Testis (tissue), 3 donors: Measurements from ENCODE around the gene CYP24A1. TPM values are rescaled to one million over a fixed set of nuclear protein-coding genes. Genes with fewer than 3 reads are reported as not detected.

ENCODE experiments used
- DNase-seq: peaks from one replicate; pipeline ENCODE4 v3.0.0-alpha.2; 2019
- H3K27ac ChIP-seq, 2 donors: fragments of 200-600 bp; sonication (generic); one replicate each; pipeline ENCODE4 v1.5.1; 2019
- H3K27me3 ChIP-seq: fragments of 200-600 bp; sonication (generic); one replicate; pipeline ENCODE4 v1.5.1; 2019
- H3K36me3 ChIP-seq: fragments of 200-600 bp; sonication (generic); one replicate; pipeline ENCODE4 v1.5.1; 2017; ENCODE audit warnings: low read depth; ENCODE audit errors: missing control alignments
- H3K4me1 ChIP-seq: fragments of 200-600 bp; sonication (generic); one replicate; pipeline ENCODE4 v1.5.1; 2019
- H3K4me3 ChIP-seq, 2 donors: fragments of 200-600 bp; sonication (generic); one replicate each; pipeline ENCODE4 v1.5.1; 2017 to 2019
- H3K9me3 ChIP-seq: fragments of 200-600 bp; sonication (generic); one replicate; pipeline ENCODE4 v1.5.1; 2017
- POLR2A ChIP-seq: fragments of 450-650 bp; IDR thresholded peaks from one replicate; pipeline ENCODE4 v1.6.1; 2017; ENCODE audit warnings: antibody characterized with exemption, mild to moderate bottlenecking, moderate library complexity
- WGBS, 2 donors: methylation state at CpG; one replicate each; pipeline ENCODE4 v1.1.5; 2018; 5-methylcytosine and 5-hydroxymethylcytosine counted together
- intact Hi-C: fragments of 100-400 bp; cut with DNase I; formaldehyde crosslinking; loops from one replicate; pipeline ENCODE4 v1.15.1; 2023; ENCODE audit warnings: low total_unique reads
- polyA plus RNA-seq: library from polyadenylated mRNA; stranded (reverse); fragments of 350-450 nt; fragmentation: Illumina TruSeq; extraction: RNeasy Lipid Tissue Mini Kit (QIAGEN cat#74804); gene quantifications from one replicate; pipeline ENCODE4 v1.2.3, GENCODE V29; 2014; ENCODE audit warnings: low read depth, low replicate concordance; ENCODE audit not compliant: insufficient read depth
- total RNA-seq, 2 donors: library from RNA; depleted of rRNA; stranded (reverse); fragments of >200 nt; gene quantifications; one replicate each; pipeline ENCODE4 v1.2.3, GENCODE V29; 2016
- TF ChIP-seq, protein P1 (sequence below), 3 experiments: fragments of 450-650 bp in 2 of 3; fragments of 200-600 bp in 1 of 3; sonication (generic) in 1 of 3; IDR thresholded peaks; one replicate each; pipeline ENCODE4 v1.5.1; 2016 to 2019; ENCODE audit warnings: antibody characterized with exemption in 3 of 3, mild to moderate bottlenecking in 2 of 3, moderate library complexity in 1 of 3

The CYP24A1 gene
- total and polyA plus RNA-seq, 3 donors from 2014 or later = 0.43 to 0.94 TPM; not detected in 1

DNA sequence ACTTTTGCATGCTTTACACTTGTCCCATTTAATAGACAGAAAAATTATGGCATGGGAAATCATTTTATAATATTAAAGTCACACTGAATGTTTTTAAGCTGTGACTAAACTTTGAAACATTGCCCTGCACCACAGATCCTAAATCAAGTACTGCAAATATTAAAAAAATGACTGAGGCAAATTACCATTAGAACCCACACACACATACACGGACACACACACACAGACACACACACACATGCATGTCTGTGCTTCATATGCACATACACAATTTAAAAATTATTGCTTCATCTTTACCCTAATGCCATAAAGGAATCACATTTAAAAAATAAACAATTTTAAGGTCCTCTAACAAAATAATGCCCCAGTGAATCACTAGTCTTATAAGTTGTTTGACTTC is 19.9 kb downstream of the CYP24A1 start:
- Histone ChIP-seq H3K36me3 (no peaks in the 10 kb centered on the region), H3K27ac (no peak overlapping the region), H3K27me3 (no peaks in the 10 kb centered on the region), H3K9me3 (no peaks in the 10 kb centered on the region), H3K4me1 (no peaks in the 10 kb centered on the region), H3K4me3 (no peak overlapping the region)
- no peak for TF ChIP-seq POLR2A
- TF ChIP-seq, protein P1, sequence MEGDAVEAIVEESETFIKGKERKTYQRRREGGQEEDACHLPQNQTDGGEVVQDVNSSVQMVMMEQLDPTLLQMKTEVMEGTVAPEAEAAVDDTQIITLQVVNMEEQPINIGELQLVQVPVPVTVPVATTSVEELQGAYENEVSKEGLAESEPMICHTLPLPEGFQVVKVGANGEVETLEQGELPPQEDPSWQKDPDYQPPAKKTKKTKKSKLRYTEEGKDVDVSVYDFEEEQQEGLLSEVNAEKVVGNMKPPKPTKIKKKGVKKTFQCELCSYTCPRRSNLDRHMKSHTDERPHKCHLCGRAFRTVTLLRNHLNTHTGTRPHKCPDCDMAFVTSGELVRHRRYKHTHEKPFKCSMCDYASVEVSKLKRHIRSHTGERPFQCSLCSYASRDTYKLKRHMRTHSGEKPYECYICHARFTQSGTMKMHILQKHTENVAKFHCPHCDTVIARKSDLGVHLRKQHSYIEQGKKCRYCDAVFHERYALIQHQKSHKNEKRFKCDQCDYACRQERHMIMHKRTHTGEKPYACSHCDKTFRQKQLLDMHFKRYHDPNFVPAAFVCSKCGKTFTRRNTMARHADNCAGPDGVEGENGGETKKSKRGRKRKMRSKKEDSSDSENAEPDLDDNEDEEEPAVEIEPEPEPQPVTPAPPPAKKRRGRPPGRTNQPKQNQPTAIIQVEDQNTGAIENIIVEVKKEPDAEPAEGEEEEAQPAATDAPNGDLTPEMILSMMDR (IDR thresholded peaks at IDR 0.05) = no peak
- no peak for DNase-seq
- 68 to 74% methylated on average over 1 of the region's 1 CpG for WGBS, 2 donors
- intact Hi-C loops = no loop called here

GRCh38 chr20:54153041-54153327 is 20.8 kb downstream of the CYP24A1 start:
- 86 to 94% methylated on average over 2 of the region's 2 CpGs for WGBS, 2 donors
- Histone ChIP-seq H3K4me3 (no peak overlapping the region), H3K27ac (no peak overlapping the region), H3K27me3 (no peaks in the 10 kb centered on the region), H3K9me3 (no peaks in the 10 kb centered on the region), H3K4me1 (no peaks in the 10 kb centered on the region), H3K36me3 (no peaks in the 10 kb centered on the region)
- intact Hi-C loops = no loop called here
- no peak for TF ChIP-seq POLR2A
- TF ChIP-seq, protein P1 (IDR thresholded peaks at IDR 0.05) = no peak
- DNase-seq = no peak

GRCh38 chr20:54152227-54153040 is 21.4 kb downstream of the CYP24A1 start:
- Histone ChIP-seq H3K27ac (no peak overlapping the region), H3K9me3 (no peaks in the 10 kb centered on the region), H3K4me3 (no peak overlapping the region), H3K27me3 (no peaks in the 10 kb centered on the region), H3K36me3 (no peaks in the 10 kb centered on the region), H3K4me1 (no peaks in the 10 kb centered on the region)
- WGBS, 2 donors = 76 to 79% methylated on average over 10 of the region's 10 CpGs
- DNase-seq = no peak
- intact Hi-C loops = no loop called here
- TF ChIP-seq POLR2A = no peak
- TF ChIP-seq, protein P1 (IDR thresholded peaks at IDR 0.05) = no peak

- no peak overlapping the region for H3K4me3 ChIP-seq
- TF ChIP-seq, protein P1 (IDR thresholded peaks at IDR 0.05) = no peak
- TF ChIP-seq POLR2A = no peak
- intact Hi-C loops = no loop called here
- H3K9me3 ChIP-seq = no peaks in the 10 kb centered on the region
- no peak for DNase-seq
- H3K4me1 ChIP-seq = no peaks in the 10 kb centered on the region
- H3K27me3 ChIP-seq = no peaks in the 10 kb centered on the region
- H3K27ac ChIP-seq = no peak overlapping the region
- H3K36me3 ChIP-seq = no peaks in the 10 kb centered on the region
- WGBS, 2 donors = 95% methylated on average over 10 to 12 of the region's 12 CpGs
Observed at GRCh38 chr20:54151511-54152226, 22.1 kb downstream of the CYP24A1 start.

- H3K36me3 ChIP-seq = no peaks in the 10 kb centered on the region
- TF ChIP-seq, protein P1 (IDR thresholded peaks at IDR 0.05) = no peak
- no peak for TF ChIP-seq POLR2A
- H3K9me3 ChIP-seq = no peaks in the 10 kb centered on the region
- DNase-seq = no peak
- H3K27ac ChIP-seq = no peak overlapping the region
- 66 to 75% methylated on average over 2 of the region's 2 CpGs for WGBS, 2 donors
- intact Hi-C loops = no loop called here
- no peaks in the 10 kb centered on the region for H3K27me3 ChIP-seq
- no peak overlapping the region for H3K4me3 ChIP-seq
- no peaks in the 10 kb centered on the region for H3K4me1 ChIP-seq
Observed at GRCh38 chr20:54151075-54151439, 22.7 kb downstream of the CYP24A1 start.
